ENCODE measurements around the gene STK36.

The STK36 gene, protein sequence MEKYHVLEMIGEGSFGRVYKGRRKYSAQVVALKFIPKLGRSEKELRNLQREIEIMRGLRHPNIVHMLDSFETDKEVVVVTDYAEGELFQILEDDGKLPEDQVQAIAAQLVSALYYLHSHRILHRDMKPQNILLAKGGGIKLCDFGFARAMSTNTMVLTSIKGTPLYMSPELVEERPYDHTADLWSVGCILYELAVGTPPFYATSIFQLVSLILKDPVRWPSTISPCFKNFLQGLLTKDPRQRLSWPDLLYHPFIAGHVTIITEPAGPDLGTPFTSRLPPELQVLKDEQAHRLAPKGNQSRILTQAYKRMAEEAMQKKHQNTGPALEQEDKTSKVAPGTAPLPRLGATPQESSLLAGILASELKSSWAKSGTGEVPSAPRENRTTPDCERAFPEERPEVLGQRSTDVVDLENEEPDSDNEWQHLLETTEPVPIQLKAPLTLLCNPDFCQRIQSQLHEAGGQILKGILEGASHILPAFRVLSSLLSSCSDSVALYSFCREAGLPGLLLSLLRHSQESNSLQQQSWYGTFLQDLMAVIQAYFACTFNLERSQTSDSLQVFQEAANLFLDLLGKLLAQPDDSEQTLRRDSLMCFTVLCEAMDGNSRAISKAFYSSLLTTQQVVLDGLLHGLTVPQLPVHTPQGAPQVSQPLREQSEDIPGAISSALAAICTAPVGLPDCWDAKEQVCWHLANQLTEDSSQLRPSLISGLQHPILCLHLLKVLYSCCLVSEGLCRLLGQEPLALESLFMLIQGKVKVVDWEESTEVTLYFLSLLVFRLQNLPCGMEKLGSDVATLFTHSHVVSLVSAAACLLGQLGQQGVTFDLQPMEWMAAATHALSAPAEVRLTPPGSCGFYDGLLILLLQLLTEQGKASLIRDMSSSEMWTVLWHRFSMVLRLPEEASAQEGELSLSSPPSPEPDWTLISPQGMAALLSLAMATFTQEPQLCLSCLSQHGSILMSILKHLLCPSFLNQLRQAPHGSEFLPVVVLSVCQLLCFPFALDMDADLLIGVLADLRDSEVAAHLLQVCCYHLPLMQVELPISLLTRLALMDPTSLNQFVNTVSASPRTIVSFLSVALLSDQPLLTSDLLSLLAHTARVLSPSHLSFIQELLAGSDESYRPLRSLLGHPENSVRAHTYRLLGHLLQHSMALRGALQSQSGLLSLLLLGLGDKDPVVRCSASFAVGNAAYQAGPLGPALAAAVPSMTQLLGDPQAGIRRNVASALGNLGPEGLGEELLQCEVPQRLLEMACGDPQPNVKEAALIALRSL (N-terminal part only)

DNA sequence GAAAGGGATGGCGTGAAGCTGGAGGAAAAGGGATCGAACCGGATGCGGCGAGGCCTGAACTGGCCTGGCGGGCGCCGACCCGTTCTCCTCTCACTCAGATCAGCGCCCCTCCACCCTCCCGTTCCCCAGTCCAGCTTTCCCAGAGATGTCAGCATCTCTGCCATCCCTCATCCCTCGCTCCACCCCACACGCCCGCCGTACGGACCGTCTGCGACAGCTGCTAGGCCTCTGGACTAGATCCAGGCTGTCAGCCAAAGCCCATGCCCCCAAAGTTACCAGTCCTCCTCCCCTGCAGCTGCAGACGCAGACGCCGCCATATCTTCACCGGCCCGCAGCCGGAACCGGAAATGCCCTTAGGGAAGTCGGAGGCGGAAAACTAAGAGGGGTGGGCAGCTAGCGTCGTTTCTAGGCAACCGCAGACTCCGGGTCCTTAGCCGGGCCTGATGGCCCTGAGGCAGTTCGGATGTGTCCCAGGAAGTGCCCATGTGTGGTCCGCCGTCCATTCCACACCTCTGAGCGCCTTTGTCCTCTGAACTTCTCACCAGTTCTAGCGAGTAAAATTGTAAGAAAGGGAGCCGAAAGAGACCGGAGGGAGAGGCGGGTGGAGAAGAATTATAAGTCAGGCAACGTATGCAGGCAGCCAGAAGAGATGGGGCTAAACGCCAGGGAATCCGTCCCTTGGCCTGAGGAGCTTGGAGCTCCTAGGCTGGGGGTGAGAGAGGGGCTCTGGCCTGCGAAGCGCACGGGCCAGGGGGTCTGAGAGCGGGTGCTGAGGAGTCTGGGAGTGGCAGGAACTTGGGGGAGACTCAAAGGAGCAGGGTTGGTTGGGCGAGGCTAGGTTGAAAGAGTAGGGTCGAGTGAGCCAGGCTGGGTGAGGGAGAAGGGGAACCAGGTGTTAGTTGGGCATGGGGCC, at the start of gene STK36, which contains the start of gene RNF25:
Gene STK36 (plus strand): TSS at position 433 of the 913 bp plus-strand sequence. CDS start 744 bp downstream, outside the sequence.
Gene RNF25 (minus strand): TSS at position 349 of the 913 bp plus-strand sequence. CDS start 32 bp downstream, at position 317.
- peak; percentile 72 for DNase-seq (ENCODE audit: low read depth)

DNA sequence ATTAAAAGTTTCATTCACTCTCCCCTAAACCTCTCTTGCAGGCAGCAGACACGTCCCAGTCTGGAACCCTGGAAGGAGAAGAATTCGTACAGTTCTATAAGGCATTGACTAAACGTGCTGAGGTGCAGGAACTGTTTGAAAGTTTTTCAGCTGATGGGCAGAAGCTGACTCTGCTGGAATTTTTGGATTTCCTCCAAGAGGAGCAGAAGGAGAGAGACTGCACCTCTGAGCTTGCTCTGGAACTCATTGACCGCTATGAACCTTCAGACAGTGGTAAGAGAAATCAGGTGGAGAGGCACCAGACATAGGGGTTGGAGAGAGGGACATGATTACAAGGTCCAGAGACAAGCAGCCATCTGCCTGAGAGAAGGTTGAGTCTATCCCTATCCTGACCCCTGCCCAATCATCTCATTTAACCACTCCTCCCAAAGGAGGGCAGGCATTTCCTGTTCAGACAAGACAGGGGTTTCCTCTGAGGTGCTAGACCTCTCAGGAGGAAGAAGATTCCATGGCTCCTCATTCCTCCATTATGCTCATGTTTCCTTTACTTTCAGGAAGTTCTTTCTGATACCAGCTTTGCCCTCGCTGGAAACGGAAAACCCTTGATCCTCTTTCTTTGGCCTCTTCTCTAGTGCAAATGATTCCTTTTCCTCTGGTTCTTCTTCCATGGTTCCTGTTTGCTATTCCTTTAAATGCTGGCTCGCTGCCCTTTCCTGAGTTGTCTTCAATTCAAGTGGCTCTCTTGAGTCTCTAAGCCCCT, 49.1 kb upstream of the STK36 start:
- no peak for DNase-seq (ENCODE audit: low read depth)

DNA sequence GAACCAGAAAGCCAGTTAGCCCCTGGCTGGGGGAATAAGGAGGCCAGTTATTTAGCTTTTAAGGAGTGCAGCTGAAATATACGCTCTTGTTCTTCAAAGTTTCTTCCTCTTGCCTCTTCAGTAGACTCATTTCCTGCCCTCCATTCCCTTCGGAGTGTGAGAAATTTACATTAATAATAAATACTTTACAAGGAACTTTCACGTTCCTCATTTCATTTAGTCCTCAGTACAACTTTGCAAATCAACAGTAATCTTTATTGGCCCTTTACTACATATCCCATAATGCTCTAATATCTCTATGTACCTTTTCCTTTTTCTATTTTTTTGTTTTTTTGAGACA, 48.5 kb upstream of the STK36 start:
- no peak for DNase-seq (ENCODE audit: low read depth)

DNA sequence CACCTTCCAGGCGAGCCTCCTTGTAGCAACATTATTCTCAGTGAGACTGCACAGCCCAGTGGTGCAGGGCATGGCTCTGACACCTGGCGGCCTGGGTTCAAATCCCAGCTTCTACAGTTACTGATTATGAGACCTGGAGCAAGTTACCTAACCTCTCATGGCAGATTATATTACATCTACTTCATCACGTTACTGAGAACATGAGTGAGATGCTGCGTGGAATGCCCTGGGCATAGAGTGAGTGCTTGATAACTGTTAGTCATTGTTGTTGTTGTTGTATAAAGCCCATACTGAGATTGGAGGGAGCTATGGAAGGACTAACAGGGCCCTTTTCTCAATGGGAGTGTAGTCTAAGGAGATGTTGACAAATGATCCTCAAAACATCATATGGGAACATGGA, 45.5 kb upstream of the STK36 start:
- no peak for DNase-seq (ENCODE audit: low read depth)

DNA sequence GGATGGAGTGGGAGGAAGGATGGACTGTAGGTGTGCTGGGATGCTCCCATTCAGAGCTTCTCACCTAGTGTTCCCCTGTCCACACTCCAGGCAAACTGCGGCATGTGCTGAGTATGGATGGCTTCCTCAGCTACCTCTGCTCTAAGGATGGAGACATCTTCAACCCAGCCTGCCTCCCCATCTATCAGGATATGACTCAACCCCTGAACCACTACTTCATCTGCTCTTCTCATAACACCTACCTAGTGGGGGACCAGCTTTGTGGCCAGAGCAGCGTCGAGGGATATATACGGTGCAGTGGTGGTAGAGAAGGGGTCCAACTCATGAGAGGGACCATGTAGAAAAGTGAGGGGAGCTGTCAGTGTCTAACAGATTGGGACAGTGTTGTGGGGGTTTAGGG, 43.9 kb upstream of the STK36 start:
- no peak for DNase-seq (ENCODE audit: low read depth)

DNA sequence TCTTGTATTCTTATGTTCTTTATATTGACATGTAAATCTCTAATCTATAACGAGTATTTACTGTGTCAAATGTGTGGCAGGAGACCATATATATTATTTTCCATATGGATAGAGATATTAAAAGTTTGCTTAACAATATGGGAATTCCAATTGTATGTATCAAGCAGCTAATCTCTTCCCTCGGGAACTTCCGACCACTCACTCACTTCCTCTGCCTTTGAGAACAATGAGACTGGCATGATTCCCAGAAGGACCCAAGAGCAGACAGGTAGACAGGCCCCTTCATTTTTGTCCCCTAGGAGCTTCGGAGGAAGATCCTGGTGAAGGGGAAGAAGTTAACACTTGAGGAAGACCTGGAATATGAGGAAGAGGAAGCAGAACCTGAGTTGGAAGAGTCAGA, 40.0 kb upstream of the STK36 start:
- DNase-seq (ENCODE audit: low read depth) = no peak

DNA sequence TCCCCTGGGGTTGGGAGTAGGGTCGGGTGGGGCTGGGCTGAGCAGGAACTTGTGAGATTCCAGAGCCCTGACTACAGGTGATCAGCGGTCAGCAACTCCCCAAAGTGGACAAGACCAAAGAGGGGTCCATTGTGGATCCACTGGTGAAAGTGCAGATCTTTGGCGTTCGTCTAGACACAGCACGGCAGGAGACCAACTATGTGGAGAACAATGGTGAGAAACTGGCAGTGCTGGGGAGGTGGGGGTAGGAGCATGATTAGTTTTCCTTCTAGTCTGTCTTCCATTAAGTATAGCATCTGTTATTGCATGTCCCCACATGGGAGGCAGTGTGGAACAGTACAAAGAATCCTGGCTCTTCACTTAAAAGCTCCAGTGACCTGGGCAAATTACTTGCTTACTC, 36.2 kb upstream of the STK36 start:
- no peak for DNase-seq (ENCODE audit: low read depth)

DNA sequence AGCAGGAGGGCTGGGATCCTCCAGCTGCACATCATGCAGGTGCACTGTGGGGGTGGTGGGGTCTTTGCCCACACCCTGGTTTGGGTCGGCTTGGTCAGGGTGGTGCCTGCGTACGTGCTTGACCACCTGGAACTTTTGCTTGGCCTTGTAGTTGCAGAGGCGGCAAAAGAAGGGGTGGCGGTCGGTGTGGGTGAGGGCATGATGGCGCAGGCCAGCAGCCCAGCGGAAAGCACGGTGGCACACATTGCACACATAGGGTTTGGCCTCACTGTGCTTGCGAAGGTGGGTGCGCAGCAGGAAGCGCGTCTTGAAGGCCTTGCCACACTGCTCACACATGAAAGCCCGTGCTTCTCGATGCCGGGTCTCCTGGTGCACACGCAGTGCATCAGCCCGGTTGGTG, 33.5 kb upstream of the STK36 start:
- no peak for DNase-seq (ENCODE audit: low read depth)

DNA sequence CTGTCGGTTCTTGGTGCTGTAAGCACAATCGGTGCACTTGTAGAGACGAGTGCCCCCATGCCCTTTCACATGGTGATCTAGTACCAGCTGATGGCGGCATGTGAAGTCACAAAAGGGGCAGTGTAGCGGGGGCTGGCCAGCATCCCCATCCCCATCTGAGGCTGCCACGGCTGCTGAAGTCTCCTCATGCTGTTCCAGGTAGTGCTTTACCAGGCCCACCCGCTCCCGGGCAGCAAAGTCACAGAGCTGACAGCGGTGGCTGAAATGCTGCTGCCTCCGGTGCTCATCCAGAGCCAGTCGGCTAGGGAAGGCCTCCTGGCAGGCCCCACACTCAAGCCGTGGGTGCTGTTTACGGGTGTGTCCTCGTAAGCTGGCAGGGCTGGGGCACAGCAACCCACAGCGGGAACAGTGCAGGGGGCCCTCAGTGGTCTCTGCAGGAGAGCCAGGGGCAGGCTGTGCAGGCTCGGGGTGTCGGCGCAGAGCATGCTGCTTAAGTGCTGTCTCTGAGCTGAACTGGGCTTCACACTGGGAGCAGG, 29.7 kb upstream of the STK36 start:
- DNase-seq (ENCODE audit: low read depth) = no peak

DNA sequence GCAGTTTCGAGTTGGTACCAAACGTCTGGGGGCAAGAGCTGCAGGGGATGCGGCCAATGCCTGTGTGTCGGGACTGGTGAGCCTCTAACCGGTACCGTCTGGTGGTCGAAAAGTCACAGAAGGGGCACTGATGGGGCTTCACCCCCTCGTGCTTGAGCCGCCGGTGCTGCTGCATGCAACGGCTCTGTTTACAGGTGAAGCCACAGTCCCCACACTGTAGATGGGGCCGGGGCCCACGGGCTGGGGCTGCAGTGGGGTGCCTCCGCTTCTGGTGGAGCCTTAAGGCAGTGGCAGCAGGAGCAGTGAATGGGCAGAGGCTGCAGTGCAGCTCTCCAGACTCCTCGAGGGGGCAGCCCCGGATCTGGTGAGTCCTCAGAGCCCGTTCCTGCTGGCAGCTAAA, 29.1 kb upstream of the STK36 start:
- no peak for DNase-seq (ENCODE audit: low read depth)

DNA sequence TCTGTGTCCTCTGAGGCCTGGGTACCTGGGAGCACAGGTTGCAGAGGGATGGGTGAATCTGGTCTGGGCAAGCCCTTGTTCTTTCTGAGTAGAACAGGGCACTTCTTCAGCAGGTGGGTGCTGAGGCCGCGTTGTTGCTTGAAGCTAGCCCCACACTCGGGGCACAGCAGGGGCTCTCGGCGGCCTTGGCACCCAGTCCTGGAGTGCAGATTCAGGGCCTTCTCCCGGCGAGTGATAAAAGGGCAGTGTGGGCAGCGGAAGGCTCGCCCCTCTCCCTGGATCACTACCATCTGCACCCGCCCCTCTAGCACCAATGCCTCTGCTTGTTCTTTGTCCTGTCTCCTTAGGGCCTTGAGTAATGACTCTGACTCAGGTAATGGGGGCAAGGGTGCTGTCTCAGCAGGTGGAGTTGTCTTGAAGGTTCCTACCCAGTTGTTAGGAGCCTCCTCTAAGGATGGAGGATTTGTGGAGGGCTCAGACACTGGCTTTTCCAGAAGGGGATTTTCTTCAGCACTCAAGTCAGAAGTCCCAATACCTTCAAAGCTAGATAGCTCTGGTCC, 28.1 kb upstream of the STK36 start:
- no peak for DNase-seq (ENCODE audit: low read depth)

DNA sequence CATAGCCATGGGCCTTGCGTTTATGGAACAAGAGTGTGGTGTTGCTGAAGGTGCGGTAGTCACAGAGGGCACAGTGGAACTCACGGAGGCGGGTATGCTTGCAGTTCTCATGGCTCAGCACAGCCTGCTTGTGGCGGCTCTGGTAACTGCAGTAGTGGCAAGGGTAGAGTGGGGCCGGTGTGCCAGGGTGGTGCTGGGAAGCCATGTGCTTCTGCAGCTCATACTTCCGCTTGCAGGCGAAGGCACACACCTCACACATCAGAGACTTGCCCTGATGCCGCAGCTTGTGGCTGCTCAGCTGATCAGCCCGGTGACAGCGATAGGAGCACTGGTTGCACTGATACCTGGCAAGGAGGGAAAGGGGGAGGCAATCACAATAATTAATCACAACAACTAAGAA, 27.2 kb upstream of the STK36 start:
- no peak for DNase-seq (ENCODE audit: low read depth)

DNA sequence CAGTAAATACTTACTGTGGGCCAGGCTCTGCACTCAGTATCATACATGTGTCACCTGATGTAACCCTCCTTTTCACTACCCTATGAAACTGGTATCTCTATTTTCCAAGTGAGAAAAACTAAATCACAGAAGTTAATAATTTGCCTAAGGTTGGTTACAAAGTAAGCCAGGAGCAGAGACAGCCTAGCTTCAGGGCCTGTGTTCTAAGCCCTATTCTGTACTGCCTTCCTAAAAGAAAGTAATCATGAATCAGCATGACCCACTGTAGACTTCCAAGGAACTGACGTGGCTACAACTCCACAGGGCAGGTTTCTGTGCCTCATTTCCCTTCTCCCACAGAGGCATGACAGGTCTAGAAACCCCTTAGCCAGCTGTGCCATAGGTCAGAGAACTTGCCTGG, 26.8 kb upstream of the STK36 start:
- no peak for DNase-seq (ENCODE audit: low read depth)

DNA sequence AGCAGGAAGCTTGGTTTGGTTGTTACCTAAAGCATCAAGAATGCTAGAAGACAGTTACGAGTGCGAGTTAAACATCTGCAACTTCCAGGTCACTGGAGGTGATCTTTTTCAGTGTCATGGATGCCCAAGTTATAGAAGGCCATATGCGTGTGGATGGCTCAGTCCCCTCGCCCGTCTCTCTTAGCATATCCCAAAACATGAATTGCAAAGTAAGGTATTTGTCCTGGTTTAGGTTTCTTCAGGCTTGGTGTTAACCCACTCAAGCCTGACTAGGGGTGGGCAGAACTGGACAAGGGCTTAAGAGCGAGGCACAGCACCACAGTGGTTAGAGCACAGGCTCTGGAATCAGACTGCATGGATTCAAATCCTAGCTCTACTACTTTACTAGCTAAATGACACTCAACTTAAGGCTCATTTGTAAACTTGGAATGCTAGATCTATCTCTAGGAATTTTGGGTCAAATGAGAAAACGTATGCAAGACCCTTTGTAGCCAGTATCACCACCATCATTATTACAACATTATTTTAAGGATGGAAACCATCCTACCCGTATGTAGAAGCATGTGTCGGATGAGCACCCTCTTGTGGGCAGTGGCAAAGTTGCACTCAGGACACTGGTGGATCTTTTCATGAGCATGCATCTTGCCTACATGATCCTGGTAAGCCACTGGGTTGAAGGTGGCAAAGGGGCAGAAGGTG, 23.6 kb upstream of the STK36 start:
- DNase-seq (ENCODE audit: low read depth) = no peak

DNA sequence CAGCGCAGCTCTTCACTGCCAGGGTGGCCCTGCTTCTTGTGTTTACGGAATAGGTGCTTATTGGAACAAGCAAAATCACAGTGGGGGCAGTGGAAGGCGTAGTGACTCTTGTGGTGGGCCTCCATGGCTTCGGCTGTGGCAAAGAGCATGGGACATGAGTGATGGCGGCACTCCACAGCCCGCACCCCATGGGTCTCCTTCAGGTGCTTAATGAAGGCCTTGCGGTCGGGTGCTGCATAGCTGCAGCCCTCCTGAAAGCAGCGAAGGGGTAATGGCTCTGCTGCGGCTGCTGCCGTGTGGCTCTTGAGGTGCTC, 23.1 kb upstream of the STK36 start:
- DNase-seq (ENCODE audit: low read depth) = no peak

DNA sequence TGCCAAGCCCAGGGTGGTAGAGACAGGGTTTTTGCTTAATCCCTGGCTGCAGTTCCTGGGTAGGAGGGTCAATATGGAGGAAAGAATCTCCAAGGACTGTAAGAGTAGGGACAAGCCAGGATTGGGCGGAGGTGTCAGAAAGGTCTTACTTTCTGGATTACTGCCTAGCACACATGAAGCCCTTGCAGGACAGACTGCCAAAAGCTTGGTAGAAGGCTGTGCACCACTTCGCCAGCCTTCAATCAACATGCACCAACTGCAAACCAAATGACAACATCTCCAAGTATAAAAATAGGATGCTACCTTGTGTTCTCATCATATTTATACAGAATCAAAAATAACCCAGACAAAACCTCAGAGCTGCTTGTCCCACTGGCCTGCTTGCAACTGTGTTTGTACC, 16.1 kb upstream of the STK36 start:
- DNase-seq (ENCODE audit: low read depth) = no peak

DNA sequence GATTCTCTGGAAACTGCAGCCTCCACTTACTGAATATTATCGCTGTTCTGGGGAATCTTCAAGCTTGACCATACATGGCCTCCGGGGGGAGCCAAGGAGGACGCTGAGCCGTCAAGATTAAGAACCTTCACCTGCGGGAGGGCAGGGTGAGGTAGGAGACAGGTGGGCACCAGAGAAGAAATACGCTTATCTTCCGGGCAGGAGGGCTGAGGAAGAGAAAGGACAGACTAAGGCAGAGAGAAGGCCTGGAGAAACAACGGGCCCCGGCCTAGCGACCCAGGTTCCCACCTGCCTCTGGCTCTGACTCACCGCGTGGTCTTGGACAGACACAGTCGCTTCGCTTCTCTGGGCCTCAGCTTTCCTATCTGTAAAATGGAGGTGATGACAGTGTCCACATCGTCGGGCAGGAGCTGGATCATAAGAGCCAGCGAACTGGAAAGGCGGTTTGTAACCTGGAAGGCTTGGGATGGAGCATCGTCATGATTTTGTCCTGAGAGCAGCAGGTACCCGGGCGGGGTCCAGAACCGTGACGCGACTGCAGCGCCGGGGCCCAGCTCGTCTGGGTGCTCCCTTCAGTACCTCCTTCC, 13.1 kb upstream of the STK36 start:
- peak; percentile 22 for DNase-seq (ENCODE audit: low read depth)

DNA sequence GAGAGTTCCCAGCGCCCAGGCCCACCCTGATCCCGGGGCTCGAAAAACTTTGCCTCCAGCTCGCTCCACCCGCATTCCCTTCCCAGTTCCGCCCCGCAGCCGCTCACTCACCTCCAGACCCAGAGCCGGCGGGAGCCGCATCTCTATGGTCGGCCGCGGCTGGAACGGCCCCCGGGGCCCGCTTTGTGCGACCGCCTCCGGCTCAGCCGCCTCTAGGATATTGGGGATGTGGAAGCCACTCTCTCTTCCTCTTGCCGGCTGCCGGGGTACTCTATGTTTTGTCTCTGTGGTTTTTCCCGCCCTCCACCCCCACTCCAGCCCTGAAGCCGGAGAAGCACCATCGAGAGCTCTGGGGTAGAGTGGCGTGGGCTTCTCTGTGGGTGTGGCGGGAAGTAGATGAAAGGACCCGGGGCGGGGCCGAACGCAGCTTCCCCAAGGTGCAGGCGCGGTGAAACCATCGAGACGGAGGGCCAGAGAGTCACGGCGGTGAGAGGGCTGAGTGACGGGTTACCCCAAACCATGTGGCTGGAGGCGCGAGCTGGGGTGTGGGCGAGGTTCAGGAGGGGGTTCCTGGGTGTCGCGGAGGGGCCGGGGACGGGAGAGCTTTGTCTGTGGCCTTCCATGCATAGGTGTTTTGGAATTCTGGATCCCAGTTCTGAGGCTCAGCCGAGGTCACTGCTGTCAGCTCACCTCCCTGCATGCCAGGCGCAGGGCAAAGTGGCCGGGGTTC, 12.5 kb upstream of the STK36 start, which contains the start of the genes BCS1L and ZNF142:
Gene BCS1L (plus strand): TSS at position 426 of the 730 bp plus-strand sequence. CDS start 1,305 bp downstream, outside the sequence.
Gene ZNF142 (minus strand): TSS at position 366 of the 730 bp plus-strand sequence. CDS start 3,194 bp downstream, outside the sequence.
- peak; percentile 90 for DNase-seq (ENCODE audit: low read depth)
